ENCODE data around the gene ST6GALNAC5. TPM values are rescaled to one million over a fixed set of nuclear protein-coding genes. Genes with fewer than 3 reads are reported as not detected.

ST6GALNAC5 gene
- total and polyA plus RNA-seq, 2 of the 13 experiments (the other 11 are each of a cell fraction or from before 2014, with no cell fraction given) = not detected

GRCh38 chr1:77076759-77077158 is 209.5 kb downstream of the ST6GALNAC5 start:
- 0% methylated on average over 2 of the region's 2 CpGs for WGBS (ENCODE audit: low lambda C conversion rate)
- ChIA-PET POLR2A (no interaction called here), CTCF (ENCODE audit: low intra/inter-chr PET ratio, low total read pairs) (no interaction called here)
- intact Hi-C loops (cut with micrococcal nuclease; ENCODE audit: unreplicated experiment) (no loop called here), in situ Hi-C loops (cut with HindIII; ENCODE audit: extremely low pct_ligation_motif_present, low pct_unique_long_range_greater_than_20kb) (no loop called here)
- ATAC-seq (no peak), FAIRE-seq (no peak), DNase-seq (ENCODE audit: low spot score) (no peak)
- Histone ChIP-seq H3K9me3 (ENCODE audit: low read length) (no peaks in the 10 kb centered on the region), H3K36me3 (replicated peaks in 1 of 2; ENCODE audit: control insufficient read depth in 1 of 2, insufficient read depth in 2 of 2, low read length in 2 of 2) (no peaks in the 10 kb centered on the region), H3K9ac (ENCODE audit: insufficient read depth, low read depth, low read length) (no peak overlapping the region), H3K79me2 (ENCODE audit: insufficient read depth, low read length) (no peaks in the 10 kb centered on the region), H3K27ac (ENCODE audit: extremely low read length, insufficient read depth, low read length) (no peak overlapping the region), H4K20me1 (ENCODE audit: insufficient read depth, low read length) (no peaks in the 10 kb centered on the region), H2AFZ (ENCODE audit: low read length) (no peak overlapping the region), H3K4me2 (ENCODE audit: low read depth, low read length) (no peak overlapping the region), H3K4me3 (replicated peaks in 1 of 3; ENCODE audit: insufficient read depth in 1 of 3, low read depth in 2 of 3, low read length in 3 of 3) (no peak overlapping the region), H3K27me3 (ENCODE audit: control insufficient read depth in 1 of 2, insufficient read depth in 2 of 2, low read length in 2 of 2) (no peaks in the 10 kb centered on the region), H3K4me1 (ENCODE audit: insufficient read depth, low read length) (no peaks in the 10 kb centered on the region)
- BruUV-seq (replicated peaks) = no TSS peak
- TF ChIP-seq DRAP1 (CRISPR knock-in tag; IDR thresholded peaks at IDR 0.05) (no peak), FOXK1 (CRISPR knock-in tag; IDR thresholded peaks at IDR 0.05; ENCODE audit: borderline replicate concordance, low read depth) (no peak), ZNF598 (CRISPR knock-in tag; IDR thresholded peaks at IDR 0.05; ENCODE audit: borderline replicate concordance) (no peak), PRDM15 (CRISPR knock-in tag; IDR thresholded peaks at IDR 0.05) (no peak), MAFF (IDR thresholded peaks at IDR 0.05; ENCODE audit: low read depth, low read length) (no peak), ZSCAN29 (CRISPR knock-in tag; conservative IDR thresholded peaks at IDR 0.05) (no peak), PHB2 (IDR thresholded peaks at IDR 0.05; ENCODE audit: partially characterized antibody) (no peak)
- TF ChIP-seq, protein P1, sequence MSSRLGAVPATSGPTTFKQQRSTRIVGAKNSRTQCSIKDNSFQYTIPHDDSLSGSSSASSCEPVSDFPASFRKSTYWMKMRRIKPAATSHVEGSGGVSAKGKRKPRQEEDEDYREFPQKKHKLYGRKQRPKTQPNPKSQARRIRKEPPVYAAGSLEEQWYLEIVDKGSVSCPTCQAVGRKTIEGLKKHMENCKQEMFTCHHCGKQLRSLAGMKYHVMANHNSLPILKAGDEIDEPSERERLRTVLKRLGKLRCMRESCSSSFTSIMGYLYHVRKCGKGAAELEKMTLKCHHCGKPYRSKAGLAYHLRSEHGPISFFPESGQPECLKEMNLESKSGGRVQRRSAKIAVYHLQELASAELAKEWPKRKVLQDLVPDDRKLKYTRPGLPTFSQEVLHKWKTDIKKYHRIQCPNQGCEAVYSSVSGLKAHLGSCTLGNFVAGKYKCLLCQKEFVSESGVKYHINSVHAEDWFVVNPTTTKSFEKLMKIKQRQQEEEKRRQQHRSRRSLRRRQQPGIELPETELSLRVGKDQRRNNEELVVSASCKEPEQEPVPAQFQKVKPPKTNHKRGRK (CRISPR knock-in tag; IDR thresholded peaks at IDR 0.05) = no peak

Measured in HepG2 (cell line).